ENCODE data around the gene RBMX2. TPM values are rescaled to one million over a fixed set of nuclear protein-coding genes. Genes with fewer than 3 reads are reported as not detected.
"Not testable (repeated sequence)": the region's sequence is repeated elsewhere in the genome, so short reads cannot be mapped to it uniquely, and the experiment has no call there.

The RBMX2 gene, protein sequence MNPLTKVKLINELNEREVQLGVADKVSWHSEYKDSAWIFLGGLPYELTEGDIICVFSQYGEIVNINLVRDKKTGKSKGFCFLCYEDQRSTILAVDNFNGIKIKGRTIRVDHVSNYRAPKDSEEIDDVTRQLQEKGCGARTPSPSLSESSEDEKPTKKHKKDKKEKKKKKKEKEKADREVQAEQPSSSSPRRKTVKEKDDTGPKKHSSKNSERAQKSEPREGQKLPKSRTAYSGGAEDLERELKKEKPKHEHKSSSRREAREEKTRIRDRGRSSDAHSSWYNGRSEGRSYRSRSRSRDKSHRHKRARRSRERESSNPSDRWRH
- 20.7 to 23.4 TPM (median 21.2 TPM) in 3 replicates for total RNA-seq (2021)
- percentile 77 among the genes with signal in this experiment for Bru-seq, nascent RNA
- long read RNA-seq, experiment 1, transcript RBMX2-201 (6 exons, 1,528 nt): major isoform, 31 of 45 reads
- long read RNA-seq, experiment 1, partial matches to known transcripts: 11 of 45 reads
- long read RNA-seq, experiment 1, other reads (novel, unspliced or antisense): 1 of 45 reads
- long read RNA-seq, experiment 2, transcript RBMX2-201 (6 exons, 1,528 nt): major isoform, 17 of 37 reads
- long read RNA-seq, experiment 2, partial matches to known transcripts: 6 of 37 reads
- long read RNA-seq, experiment 2, other reads (novel, unspliced or antisense): 14 of 37 reads
- long read RNA-seq, experiment 3, transcript RBMX2-201 (6 exons, 1,528 nt): major isoform, 44 of 57 reads
- long read RNA-seq, experiment 3, partial matches to known transcripts: 11 of 57 reads
- long read RNA-seq, experiment 3, other reads (novel, unspliced or antisense): 2 of 57 reads

DNA sequence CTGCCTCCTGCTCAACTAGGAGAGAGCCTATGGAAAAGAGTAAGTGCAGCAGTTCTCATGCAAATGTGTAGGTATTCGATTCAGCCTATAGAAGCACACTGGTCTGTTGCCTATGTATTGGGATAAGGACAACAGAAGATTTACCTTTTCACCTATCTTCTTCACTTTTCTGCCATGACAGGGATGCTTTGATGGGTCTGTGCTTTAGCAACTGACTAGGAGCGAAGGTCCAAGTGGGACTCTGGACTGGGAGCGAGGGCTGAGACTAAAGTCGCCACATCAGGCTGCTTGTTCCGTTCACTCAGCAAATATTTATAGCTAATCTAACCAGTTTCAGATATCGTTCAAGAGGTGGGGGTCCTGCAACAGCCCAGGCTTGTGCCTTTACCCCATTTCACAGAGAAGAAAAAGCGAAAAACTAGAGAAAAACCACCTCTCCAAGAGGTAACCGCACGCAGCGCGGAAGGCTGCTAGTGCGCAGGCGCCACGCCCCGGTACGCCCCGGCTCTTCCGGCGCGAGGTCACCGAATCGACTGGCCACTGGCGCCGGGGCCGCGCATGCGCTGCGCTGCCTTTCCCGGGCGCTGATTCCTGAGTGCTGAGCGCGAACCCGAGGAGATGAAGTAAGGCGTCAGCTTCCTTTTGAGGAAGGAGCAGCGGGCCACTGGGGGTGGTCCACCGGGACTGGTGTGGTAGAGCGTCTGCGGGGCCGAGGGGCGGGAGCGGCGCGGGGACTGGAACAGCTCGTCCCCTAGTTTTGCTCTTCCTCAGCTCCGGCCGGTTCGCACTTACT lies at the start of gene RBMX2:
Gene RBMX2 (plus strand): TSS at position 573 of the 793 bp plus-strand sequence. CDS start 46 bp downstream, at position 619.
- H3K4me3 Mint-ChIP-seq: peak within 1 kb of the TSS; percentile 89
- no peaks in the 10 kb centered on the region; the same call in 1 of the 2 replicates for H3K4me1 Mint-ChIP-seq
- ChIA-PET CTCF (interaction anchor here (1.1 kb wide), 1 partner anchor 8 kb away, joined by 5 read pairs; no protein-coding TSS in a partner anchor), POLR2A (no interaction called here)
- TF ChIP-seq E2F5 (CRISPR knock-in tag; IDR thresholded peaks at IDR 0.05): 0 out of 2 replicates have a peak, but pooled peaks have one; percentile 37
- no peak for TF ChIP-seq ZNF263 (CRISPR knock-in tag; IDR thresholded peaks at IDR 0.05; ENCODE audit: low read depth)
- H3K36me3 Mint-ChIP-seq: peaks cover 6% of the 10 kb centered on the region; the same call in 1 of the 2 replicates
- peak within 1 kb of the TSS; percentile 94 for H3K27ac Mint-ChIP-seq
- DNase-seq (ENCODE audit: low spot score) (peak; percentile 68), ATAC-seq (peak; percentile 94)
- H3K27me3 Mint-ChIP-seq (ENCODE audit: low read depth): peaks cover 22% of the 10 kb centered on the region
- no peaks in the 10 kb centered on the region for H3K9me3 Mint-ChIP-seq

- DNase-seq (ENCODE audit: low spot score); H3K9me3 Mint-ChIP-seq; H3K27me3 Mint-ChIP-seq (ENCODE audit: low read depth); ATAC-seq; CTCF ChIA-PET; H3K27ac Mint-ChIP-seq; H3K36me3 Mint-ChIP-seq; POLR2A ChIA-PET; H3K4me3 Mint-ChIP-seq; H3K4me1 Mint-ChIP-seq: not testable (repeated sequence)
These were observed 49.7 kb upstream of the RBMX2 start for GRCh38 chrX:130352050-130352449.

GRCh38 chrX:130376077-130376476 lies 25.7 kb upstream of the RBMX2 start:
- CTCF ChIA-PET: no interaction called here
- Mint-ChIP-seq H3K36me3 (no peaks in the 10 kb centered on the region; the same call in 1 of the 2 replicates), H3K4me1 (no peaks in the 10 kb centered on the region), H3K27me3 (ENCODE audit: low read depth) (no peaks in the 10 kb centered on the region), H3K9me3 (no peaks in the 10 kb centered on the region), H3K27ac (no peak overlapping the region), H3K4me3 (no peak overlapping the region)
- ATAC-seq: no peak
- DNase-seq (ENCODE audit: low spot score): no peak
- POLR2A ChIA-PET: no interaction called here
- no peak for TF ChIP-seq ZNF121 (CRISPR knock-in tag; IDR thresholded peaks at IDR 0.05)
- TF ChIP-seq ZNF416 (CRISPR knock-in tag; IDR thresholded peaks at IDR 0.05): no peak
- TF ChIP-seq E2F1 (CRISPR knock-in tag; IDR thresholded peaks at IDR 0.05): no peak
- TF ChIP-seq GTF2I (CRISPR knock-in tag; conservative IDR thresholded peaks at IDR 0.05): no peak
- no peak for TF ChIP-seq NR1H2 (CRISPR knock-in tag; IDR thresholded peaks at IDR 0.05)
- no peak for TF ChIP-seq MYBL2 (CRISPR knock-in tag; IDR thresholded peaks at IDR 0.05)
- no peak for TF ChIP-seq HMGXB4 (CRISPR knock-in tag; IDR thresholded peaks at IDR 0.05)
- TF ChIP-seq USF1 (CRISPR knock-in tag; IDR thresholded peaks at IDR 0.05): no peak
- TF ChIP-seq CBFB (CRISPR knock-in tag; IDR thresholded peaks at IDR 0.05; ENCODE audit: low read depth): no peak
- no peak for TF ChIP-seq JAZF1 (CRISPR knock-in tag; IDR thresholded peaks at IDR 0.05)
- no peak for TF ChIP-seq GABPB1 (CRISPR knock-in tag; IDR thresholded peaks at IDR 0.05)
- TF ChIP-seq, protein P1, sequence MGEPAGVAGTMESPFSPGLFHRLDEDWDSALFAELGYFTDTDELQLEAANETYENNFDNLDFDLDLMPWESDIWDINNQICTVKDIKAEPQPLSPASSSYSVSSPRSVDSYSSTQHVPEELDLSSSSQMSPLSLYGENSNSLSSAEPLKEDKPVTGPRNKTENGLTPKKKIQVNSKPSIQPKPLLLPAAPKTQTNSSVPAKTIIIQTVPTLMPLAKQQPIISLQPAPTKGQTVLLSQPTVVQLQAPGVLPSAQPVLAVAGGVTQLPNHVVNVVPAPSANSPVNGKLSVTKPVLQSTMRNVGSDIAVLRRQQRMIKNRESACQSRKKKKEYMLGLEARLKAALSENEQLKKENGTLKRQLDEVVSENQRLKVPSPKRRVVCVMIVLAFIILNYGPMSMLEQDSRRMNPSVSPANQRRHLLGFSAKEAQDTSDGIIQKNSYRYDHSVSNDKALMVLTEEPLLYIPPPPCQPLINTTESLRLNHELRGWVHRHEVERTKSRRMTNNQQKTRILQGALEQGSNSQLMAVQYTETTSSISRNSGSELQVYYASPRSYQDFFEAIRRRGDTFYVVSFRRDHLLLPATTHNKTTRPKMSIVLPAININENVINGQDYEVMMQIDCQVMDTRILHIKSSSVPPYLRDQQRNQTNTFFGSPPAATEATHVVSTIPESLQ (CRISPR knock-in tag; IDR thresholded peaks at IDR 0.05): no peak
- no peak for TF ChIP-seq PRDM15 (CRISPR knock-in tag; IDR thresholded peaks at IDR 0.05)
